ENCODE results near the gene SELENOV.

The SELENOV gene

DNA sequence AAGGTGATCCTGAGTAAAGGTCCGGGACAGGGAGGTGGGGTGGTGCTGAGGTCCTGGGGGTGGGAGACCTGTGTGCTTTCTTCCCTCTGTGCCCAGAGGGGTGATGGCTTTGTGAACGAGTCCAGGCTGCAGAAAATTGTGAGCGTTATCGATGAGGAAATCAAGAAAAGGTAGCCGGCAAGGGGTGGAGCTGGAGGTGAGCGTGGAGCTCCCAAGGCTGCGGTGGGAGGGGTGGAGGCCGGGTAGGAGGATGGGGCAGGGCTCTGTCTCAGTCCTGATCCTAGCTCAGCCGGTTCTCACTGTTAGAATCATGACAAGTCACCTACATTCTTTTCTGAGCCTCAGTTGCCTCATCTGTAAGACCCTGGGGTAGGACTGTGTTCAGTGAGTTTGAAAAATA, 4.0 kb downstream of the SELENOV start:
- no peak for DNase-seq (ENCODE audit: low read depth in 2 of 3, low spot score in 1 of 3)

DNA sequence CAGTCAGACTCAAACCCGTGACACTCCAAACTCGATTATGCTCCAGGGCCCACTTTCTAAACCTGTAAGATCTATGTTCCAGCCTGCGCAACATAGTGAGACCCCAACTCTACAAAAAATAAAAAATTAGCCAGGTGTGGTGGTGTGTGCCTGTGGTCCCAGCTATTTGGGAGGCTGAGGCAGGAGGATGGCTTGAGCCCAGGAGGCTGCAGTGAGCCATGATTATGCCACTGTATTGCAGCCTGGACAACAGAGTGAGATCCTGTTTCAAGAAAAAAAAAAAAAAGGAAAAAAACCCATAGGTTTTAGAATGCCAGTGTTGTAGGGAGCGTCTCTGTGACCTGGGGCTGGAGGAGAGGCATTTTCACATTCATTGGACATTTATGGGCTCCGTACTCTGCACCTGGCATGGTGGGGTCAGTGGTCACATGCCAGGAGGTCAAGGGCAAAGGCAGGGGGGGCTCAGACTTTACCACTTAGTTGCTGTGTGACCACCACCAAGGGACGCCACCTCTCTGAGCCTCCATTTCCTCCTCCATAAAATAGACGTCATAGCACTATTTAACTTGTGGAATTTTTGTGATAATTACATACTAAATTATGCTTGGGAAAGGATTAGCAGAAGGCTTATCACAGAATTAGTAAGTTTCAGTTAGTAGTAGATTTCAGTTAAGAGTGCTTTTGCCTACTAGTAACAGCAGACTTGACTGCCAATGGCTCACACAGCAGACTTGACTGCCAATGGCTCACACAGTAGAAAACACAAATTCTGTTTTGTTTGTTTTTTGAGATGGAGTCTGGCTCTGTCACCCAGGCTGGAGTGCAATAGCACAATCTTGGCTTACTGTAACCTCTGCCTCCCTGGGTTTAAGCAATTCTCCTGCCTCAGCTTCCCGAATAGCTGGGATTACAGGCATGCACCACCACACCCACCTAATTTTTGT, 5.9 kb downstream of the SELENOV start:
- no peak for DNase-seq (ENCODE audit: low read depth in 2 of 3, low spot score in 1 of 3)

DNA sequence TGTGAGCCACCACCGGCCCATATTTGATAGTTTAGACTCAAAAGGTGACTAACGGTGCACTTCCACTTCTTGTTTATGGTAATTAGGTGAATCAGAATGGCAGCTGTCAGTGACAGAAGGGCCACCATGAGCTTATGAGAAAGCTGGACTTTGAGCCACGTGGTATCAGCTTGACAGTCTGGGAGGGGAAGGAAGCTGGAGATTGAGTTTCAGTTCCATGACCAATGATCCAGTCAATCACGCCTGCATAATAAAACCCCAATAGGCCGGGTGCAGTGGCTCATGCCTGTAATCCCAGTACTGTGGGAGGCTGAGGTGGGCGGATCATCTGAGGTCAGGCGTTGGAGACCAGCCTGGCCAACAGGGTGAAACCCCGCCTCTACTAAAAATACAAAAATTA, 9.6 kb downstream of the SELENOV start:
- DNase-seq (ENCODE audit: low read depth in 2 of 3, low spot score in 1 of 3): no peak

DNA sequence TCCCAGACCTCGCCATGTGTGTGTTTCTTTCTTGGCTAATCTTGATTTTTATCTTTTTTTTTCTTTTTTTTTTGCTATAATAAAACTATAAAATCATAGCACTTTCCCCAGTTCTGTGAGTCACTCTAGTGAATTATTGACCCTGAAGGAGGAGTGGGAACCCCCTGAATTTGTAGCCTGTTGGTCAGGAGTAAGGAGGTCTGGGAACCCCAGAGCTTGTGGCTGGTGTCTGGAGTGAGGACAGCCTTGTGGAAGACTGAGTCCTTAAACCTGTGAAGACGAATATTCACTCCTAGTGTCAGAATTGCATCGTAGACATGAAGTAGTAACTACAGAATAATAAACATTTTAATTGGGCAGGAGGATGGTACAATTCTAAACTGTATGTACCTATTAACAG, 10.3 kb downstream of the SELENOV start:
- no peak for DNase-seq (ENCODE audit: low read depth in 2 of 3, low spot score in 1 of 3)

DNA sequence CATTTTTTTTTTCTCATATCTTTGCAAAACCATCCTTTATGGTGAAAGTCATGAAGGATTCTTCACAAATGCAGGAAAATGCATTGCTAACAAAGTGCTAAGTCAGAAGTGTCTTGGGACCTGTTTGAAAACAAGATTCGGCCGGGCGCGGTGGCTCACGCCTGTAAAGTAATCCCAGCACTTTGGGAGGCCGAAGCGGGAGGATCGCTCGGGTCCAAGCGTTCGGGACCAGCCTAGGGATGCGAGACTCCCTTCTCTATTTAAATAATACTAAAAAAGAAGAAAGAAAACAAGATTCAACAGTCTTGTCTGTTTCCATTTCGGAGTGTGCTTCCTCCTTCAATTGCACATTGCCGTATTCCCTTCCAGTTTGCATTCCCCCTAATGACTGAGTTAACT, 16.9 kb downstream of the SELENOV start:
- no peak for DNase-seq (ENCODE audit: low read depth in 2 of 3, low spot score in 1 of 3)

DNA sequence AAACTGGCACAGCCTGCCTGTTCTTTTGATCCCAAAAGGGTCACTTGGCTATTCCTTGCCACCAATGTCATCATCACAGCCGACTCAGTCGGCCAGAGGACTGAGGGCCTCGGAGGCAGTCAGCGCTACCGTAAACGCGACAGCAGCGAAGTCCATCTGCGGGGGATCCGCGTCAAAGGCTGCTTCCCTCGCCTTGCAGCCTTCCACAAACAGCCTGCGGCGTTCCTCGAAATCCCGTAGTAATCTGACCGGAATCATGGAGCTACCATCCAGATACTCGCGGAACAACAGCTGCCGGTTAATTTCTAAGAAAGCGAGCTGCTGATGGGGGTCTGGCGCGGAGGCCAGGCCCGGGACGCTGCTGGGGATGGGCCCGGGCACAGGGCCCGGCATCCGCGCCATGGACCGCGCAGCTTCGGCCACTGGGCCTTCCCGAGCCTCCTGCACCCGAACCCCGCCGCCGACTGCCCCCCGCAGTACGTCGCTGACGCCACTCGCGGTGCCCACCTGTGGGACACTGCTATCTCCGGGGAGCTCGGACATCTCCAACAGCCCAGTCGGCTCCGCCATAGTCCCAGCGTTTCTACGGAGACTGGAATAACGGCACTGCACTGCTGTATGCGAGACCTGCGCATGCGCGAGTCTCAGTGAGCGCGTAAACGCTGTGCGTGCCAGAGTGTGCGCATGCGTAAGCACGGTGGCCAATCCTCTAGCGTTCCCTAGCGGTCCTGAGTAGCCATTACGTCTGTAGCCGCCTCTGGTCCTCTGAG, 17.5 kb downstream of the SELENOV start, which contains the start of gene EID2B:
Gene EID2B (minus strand): TSS at position 620 of the 770 bp plus-strand sequence. CDS start 50 bp downstream, at position 570.
- DNase-seq (ENCODE audit: low read depth in 2 of 3, low spot score in 1 of 3): peak; percentile 91 to 93 (median 92)

DNA sequence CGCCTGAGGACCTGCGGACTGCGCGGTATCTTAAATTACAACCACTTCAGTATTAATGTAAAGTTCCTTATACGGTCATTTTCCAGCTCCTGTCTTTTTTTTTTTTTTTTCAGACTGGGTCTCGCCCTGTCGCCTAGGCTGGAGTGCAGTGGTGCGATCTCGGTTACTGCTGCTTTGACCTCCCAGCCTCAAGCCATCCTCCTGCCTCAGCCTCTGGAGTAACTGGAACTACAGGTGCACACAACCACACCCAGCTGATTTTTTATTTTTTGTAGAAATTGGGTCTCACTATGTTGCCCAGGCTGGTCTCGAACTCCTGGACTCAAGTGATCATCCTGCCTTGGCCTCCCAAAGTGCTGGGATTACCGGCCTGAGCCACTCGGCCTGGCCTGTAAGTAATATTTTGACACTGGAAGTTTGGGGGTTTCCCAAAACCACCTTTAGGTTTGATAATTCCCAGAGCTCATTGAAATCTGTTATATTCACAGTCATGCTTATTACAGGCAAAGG, 18.1 kb downstream of the SELENOV start:
- DNase-seq (ENCODE audit: low read depth in 2 of 3, low spot score in 1 of 3): no peak

DNA sequence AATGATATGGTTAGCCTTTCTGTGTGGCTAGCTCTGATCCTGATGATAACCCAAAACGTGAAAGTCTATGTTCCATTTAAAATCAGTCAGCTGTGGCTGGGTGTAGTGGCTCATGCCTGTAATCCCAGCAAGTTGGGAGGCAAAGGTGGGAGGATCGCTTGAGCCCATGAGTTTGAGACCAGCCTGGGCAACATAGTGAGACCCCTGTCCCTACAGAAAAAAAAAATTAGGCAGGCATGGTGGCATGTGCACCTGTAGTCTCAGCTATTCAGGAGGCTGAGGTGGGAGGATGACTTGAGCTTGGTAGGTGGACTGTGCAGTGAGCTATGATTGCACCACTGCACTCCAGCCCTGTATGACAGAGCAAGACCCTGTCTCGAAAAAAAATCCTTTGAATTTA, 18.9 kb downstream of the SELENOV start:
- no peak for DNase-seq (ENCODE audit: low read depth in 2 of 3, low spot score in 1 of 3)

DNA sequence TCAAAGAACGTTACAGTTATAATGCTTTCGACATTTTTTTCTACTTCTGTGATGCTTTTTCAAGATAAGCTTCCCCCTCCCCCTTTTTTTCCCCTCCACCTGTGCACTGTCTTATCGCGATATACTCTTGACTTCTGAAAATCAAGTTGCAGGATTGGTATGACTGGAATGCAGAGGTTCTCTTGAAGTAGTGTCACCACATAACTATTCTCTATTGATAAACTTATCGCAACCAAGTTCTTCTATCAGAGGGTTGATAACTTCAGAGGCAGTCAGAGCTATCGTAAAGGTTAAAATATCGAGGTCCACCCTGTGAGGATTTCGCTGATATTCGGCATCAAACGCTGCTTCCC, 24.2 kb downstream of the SELENOV start:
- no peak for DNase-seq (ENCODE audit: low read depth in 2 of 3, low spot score in 1 of 3)

DNA sequence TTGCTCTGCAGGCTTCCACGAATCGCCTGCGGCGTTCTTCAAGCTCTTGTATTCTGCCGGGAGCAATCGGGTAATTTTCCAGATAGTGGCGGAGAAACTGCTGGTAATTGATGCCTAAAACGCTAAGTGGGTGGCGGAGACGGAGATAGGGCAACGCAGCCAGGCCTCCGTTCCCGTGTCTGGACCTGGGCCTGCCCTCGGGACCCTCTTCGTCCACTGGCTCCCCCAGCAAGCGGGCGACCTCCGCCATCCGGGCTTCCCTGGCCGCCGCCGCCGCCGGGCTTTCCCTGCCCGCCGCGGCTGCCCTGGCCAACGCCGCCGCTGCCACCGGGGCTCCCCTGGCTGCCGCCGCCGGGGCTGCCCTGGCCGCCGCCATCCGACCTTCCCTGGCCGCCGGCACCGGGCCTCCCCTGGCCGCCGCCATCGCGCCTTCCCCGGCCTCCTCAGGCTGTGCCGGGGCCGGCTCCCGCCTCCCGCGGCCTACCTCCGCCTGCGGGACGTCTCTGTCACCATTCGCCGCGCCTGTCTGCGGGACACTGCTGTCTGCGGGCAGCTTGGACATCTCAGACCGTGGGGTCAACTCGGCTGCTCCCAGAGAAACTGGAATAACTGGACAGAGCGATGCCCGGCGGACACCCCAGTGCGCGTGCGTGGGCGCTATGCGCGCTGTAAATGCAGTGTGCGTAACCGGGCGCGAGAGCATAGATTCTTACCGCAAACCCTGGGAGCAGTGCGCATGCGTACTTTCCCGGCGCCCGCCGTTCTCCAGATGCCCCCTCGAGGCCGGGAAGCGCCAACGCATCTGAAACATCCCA, 24.8 kb downstream of the SELENOV start, which contains the start of gene EID2:
Gene EID2 (minus strand): TSS at position 644 of the 815 bp plus-strand sequence. CDS start 82 bp downstream, at position 562.
- DNase-seq (ENCODE audit: low read depth in 2 of 3, low spot score in 1 of 3): peak; percentile 92 to 96 (median 94)

DNA sequence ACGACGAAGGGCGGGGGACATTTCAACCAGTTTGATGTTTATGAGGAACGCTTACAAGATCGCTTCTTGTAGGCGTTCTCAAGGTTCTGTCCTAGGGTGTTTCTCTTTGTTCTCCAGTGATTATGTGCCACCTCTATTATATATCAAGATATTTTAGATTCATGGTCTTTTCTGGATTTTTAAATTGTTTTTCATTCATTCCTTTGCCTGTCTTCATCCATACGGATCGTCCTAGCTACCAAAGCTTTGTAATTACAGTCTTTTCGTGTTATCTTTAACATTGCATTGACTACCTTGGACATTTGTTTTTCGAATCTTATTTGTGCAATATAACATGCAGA, 25.4 kb downstream of the SELENOV start:
- no peak for DNase-seq (ENCODE audit: low read depth in 2 of 3, low spot score in 1 of 3)

DNA sequence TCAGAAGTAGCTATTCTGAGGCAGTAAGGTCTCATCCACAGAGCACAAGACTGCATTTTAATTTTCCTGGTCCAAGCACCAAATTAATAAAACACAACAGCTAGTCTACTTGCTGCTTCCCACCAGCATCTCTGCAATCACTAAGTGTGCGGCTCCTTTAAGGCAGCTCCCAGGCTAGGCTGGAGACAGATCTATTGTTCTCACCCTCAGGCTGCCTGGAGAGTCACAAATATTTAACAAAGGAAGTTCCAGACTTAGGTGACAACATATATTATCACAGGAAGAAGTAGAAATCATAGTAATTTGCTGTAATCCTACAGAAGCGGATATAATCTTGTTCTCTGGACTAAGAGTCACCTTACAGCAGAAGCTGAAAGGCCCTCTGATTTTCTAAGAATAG, 27.3 kb downstream of the SELENOV start:
- no peak for DNase-seq (ENCODE audit: low read depth in 2 of 3, low spot score in 1 of 3)

DNA sequence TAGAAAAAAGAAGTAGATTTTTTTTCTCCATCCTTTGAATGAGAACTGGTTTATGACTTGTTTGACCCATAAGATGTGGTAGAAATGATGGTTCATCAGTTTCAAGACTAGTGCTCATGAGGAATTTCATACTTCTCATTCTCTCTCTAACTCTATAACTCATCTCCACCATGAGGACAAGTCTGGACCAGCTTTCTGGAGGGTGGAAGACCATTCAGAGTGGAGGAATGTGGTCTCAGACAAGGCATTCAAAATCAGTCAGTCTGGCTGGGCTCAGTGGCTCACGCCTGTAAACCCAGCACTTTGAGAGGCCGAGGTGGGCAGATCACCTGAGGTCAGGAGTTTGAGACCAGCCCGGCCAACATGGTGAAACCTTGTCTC, 28.5 kb downstream of the SELENOV start:
- no peak for DNase-seq (ENCODE audit: low read depth in 2 of 3, low spot score in 1 of 3)

DNA sequence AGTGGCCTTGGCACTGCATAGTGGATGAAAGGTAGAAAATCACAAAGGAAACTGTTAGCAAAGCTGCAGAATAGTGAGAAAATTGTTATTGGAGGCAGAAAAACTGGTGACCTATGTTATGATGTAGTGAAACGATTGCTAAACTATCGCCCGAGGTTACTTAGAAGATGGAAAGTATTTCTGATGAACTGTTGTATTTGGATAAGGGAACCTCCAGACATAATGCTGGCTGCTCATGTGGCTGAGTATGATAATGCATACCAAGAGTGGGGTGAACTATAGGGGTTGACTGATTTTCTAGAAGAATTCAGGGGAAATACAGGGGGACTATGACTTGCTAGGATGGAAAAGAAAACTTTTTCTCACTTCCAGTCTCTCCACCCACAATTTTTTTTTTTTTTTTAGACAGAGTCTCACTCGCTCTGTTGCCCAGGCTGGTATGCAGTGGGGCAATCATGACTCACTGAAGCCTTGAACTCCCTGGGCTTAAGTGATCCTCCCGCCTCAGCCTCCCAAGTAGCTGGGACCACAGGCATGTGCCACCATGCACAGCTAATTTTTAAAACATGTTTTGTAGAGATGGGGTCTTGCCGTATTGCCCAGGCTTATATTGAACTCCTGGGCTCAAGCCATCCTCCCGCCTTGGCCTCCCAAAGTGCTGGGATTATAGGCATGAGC, 29.4 kb downstream of the SELENOV start:
- DNase-seq (ENCODE audit: low read depth in 2 of 3, low spot score in 1 of 3): no peak

DNA sequence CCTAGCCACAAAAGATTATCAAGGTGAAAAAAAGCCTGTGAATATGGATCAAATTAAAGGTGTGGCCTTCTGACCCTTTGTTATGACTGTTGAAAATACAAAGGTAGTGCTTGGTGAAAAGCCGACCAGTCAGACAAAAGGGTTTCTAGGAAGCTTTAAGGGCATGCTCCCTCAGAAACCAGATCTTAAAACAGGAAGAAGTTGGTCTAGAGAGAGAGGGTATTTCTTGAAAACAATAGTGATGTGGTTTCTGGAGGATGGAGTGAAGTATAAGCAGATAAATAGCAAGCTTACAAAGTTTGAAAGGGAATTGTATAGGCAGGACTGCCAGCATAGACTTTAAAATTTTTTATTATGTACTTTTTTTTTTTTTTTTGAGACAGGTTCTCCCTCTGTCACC, 30.0 kb downstream of the SELENOV start:
- DNase-seq (ENCODE audit: low read depth in 2 of 3, low spot score in 1 of 3): no peak

DNA sequence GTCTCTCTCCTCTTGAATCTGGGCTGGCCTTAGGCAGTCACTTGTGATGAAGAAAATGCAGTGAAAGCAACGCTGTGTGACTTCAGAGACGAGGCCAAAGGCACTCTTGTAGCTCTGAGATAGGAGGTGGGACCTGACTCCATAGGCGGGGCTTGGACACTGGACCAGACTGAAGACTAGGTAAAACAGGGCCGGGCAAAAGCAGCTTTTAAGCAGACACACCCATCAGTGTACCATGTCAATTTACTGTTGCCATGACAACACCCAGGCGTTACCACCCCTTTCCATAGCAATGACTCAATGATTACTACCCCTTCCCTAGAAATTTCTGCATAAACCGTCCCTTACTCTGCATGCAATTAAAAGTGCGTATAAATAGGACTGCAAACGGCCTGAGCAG, 31.7 kb downstream of the SELENOV start:
- DNase-seq (ENCODE audit: low read depth in 2 of 3, low spot score in 1 of 3): no peak

DNA sequence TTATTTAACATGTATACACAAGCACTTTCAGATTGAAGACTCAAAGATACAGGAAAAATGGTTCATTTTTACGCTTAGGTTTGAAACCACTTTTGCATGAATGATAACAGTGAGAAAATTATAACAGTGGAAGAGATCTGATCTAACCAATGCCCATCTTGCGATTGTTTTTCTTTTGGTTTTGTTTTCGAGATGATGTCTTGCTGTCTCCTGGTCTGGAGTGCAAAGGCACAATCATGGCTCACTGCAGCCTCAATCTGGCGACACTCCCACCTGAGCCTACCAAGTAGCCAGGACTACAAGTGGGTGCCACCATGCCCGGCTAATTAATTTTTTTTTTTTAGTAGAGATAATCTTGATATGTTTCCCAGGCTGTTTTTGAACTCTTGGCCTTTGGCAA, 35.3 kb downstream of the SELENOV start:
- DNase-seq (ENCODE audit: low read depth in 2 of 3, low spot score in 1 of 3): no peak

DNA sequence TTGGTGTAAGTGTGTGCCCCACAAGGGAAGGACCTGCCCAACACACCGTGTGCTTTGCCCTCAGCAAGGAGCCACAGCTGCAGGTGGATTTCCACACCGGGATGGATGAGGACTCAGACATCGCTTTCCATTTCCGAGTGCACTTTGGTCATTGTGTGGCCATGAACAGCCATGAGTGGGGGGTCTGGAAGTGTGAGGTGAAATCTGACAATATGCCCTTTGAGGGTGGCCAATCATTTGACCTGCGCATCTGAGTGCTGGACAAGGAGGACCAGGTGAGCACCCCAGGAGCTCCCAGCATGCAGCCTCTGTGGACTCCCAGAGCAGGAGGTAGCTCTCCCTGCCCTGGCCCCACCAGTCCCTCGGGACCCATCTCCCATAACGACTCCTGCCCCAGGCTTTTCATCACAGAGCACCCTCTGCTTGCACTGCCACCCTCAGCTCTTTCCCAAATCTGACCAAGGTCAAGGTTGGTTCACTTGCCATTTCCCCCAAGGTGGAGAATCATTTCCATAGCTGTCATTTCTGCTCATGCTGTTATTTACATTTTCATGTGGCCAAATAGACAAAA, 38.2 kb downstream of the SELENOV start:
- no peak for DNase-seq (ENCODE audit: low read depth in 2 of 3, low spot score in 1 of 3)

DNA sequence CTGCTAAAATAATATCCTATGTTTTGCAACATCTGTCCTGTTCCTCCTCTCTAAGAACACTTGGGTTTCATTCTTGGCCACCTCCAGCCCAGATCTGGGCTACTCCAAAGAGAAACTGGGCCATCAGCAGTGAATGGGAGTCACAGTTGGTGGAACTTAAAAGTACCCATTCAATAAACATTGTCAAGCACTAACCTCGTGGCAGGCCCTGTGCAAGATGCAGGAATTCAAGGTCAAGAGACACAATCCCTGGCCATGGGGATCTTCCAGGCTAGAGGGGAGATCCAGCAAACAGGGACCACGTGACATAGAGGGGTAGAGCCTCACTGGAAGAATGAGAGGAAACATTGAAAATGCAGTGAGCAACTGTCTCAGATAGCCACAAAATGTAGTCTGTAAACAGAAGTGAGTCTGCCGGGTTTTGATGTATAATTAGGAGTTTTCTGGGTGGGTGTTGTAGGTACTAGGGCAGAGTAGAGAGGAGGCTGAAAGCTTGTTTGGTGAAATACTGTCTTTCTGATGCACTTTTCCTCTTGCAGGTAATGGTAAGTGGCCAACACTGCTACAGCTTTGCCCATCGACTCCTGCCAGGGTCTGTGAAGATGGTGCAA, 39.9 kb downstream of the SELENOV start:
- no peak for DNase-seq (ENCODE audit: low read depth in 2 of 3, low spot score in 1 of 3)

DNA sequence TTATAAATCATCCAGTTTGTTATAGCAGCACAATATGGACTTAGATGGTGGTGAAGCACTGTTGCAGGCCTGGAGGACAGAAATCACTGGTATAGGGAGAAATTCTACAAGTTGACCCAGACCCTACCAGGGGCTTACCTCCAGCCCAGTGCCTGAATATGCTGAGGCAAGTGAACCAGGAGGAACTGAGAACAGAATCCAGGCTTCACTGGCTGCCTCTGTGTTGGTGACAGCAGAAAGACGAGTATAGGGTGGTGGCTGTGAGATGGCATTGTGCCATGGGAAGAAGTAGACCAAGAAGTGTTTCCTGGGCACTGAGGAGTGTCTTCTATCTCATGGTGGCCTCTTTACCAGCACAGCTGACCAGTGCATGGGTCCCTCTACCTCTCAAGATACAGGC, 40.9 kb downstream of the SELENOV start:
- no peak for DNase-seq (ENCODE audit: low read depth in 2 of 3, low spot score in 1 of 3)

Data from stimulated activated CD4-positive, alpha-beta T cell treated with anti-CD3 and anti-CD28 coated beads, Interleukin-12 subunit alpha, Interleukin-12 subunit beta, amount 100 ng/mL, for 48 hours (primary cell).